Thyroid gland (tissue), 4 donors: ENCODE measurements around the gene CEACAM5. TPM values are rescaled to one million over a fixed set of nuclear protein-coding genes. Genes with fewer than 3 reads are reported as not detected.
A peak's percentile ranks its signal among the peaks of the same experiment; 100 is the strongest.
"Not testable (repeated sequence)": the region's sequence is repeated elsewhere in the genome, so short reads cannot be mapped to it uniquely, and the experiment has no call there.

Experiments
- DNase-seq, 2 donors: peaks; one replicate each; pipeline ENCODE4 v3.0.0-alpha.2; 2019
- H3K27ac ChIP-seq, 3 donors: fragments of 200-600 bp; sonication (generic); 1 replicate in 2 of 3; 2 replicates in 1 of 3; pipeline ENCODE4 v1.5.1; 2016 to 2019; ENCODE audit warnings: mild to moderate bottlenecking in 1 of 3, moderate library complexity in 1 of 3
- H3K27me3 ChIP-seq: fragments of 200-600 bp; sonication (generic); one replicate; pipeline ENCODE4 v1.5.1; 2019
- H3K36me3 ChIP-seq, 2 donors: fragments of 200-600 bp; sonication (generic); one replicate each; pipeline ENCODE4 v1.5.1; 2016 to 2019
- H3K4me1 ChIP-seq, 2 donors: fragments of 200-600 bp; sonication (generic); one replicate each; pipeline ENCODE4 v1.5.1; 2017 to 2019
- H3K4me3 ChIP-seq, 3 donors: fragments of 200-600 bp; sonication (generic); replicated peaks in 1 of 3; 1 replicate in 2 of 3; 2 replicates in 1 of 3; pipeline ENCODE4 v1.5.1; 2016; ENCODE audit warnings: mild to moderate bottlenecking in 1 of 3
- H3K9me3 ChIP-seq: fragments of 200-600 bp; sonication (generic); one replicate; pipeline ENCODE4 v1.5.1; 2017
- POLR2A ChIP-seq, 2 donors: fragments of 450-650 bp; IDR thresholded peaks; one replicate each; pipeline ENCODE4 v1.6.1; 2017; ENCODE audit warnings: antibody characterized with exemption in 2 of 2, mild to moderate bottlenecking in 2 of 2, moderate library complexity in 1 of 2
- WGBS, 2 donors: methylation state at CpG; one replicate each; pipeline ENCODE4 v1.1.5; 2017; 5-methylcytosine and 5-hydroxymethylcytosine counted together
- intact Hi-C: fragments of 100-400 bp; cut with DNase I; formaldehyde crosslinking; loops from one replicate; pipeline ENCODE4 v1.15.1; 2023
- total RNA-seq, 4 donors: library from RNA; depleted of rRNA; stranded (reverse); fragments of >200 nt; gene quantifications; one replicate each; pipeline ENCODE4 v1.2.3, GENCODE V29; 2016
- TF ChIP-seq, protein P1 (sequence below), 6 experiments: fragments of 200-600 bp in 3 of 6; fragments of 450-650 bp in 3 of 6; sonication (generic) in 3 of 6; IDR thresholded peaks; one replicate each; pipeline ENCODE4 v1.5.1; 2016 to 2019; ENCODE audit warnings: antibody characterized with exemption in 6 of 6, mild to moderate bottlenecking in 2 of 6, inconsistent platforms in 1 of 6, moderate library complexity in 1 of 6

The CEACAM5 gene
- total RNA-seq, 4 donors from 2014 or later, result 1.2 to 8.8 TPM; not detected in 2

DNA sequence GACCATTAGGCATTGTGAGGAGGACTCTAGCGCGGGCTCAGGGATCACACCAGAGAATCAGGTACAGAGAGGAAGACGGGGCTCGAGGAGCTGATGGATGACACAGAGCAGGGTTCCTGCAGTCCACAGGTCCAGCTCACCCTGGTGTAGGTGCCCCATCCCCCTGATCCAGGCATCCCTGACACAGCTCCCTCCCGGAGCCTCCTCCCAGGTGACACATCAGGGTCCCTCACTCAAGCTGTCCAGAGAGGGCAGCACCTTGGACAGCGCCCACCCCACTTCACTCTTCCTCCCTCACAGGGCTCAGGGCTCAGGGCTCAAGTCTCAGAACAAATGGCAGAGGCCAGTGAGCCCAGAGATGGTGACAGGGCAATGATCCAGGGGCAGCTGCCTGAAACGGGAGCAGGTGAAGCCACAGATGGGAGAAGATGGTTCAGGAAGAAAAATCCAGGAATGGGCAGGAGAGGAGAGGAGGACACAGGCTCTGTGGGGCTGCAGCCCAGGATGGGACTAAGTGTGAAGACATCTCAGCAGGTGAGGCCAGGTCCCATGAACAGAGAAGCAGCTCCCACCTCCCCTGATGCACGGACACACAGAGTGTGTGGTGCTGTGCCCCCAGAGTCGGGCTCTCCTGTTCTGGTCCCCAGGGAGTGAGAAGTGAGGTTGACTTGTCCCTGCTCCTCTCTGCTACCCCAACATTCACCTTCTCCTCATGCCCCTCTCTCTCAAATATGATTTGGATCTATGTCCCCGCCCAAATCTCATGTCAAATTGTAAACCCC lies 2.8 kb upstream of the CEACAM5 start:
- intact Hi-C loops, result no loop called here
- WGBS, 2 donors, result 39 to 54% methylated on average over 9 to 10 of the region's 10 CpGs
- no peaks in the 10 kb centered on the region for H3K9me3 ChIP-seq

DNA sequence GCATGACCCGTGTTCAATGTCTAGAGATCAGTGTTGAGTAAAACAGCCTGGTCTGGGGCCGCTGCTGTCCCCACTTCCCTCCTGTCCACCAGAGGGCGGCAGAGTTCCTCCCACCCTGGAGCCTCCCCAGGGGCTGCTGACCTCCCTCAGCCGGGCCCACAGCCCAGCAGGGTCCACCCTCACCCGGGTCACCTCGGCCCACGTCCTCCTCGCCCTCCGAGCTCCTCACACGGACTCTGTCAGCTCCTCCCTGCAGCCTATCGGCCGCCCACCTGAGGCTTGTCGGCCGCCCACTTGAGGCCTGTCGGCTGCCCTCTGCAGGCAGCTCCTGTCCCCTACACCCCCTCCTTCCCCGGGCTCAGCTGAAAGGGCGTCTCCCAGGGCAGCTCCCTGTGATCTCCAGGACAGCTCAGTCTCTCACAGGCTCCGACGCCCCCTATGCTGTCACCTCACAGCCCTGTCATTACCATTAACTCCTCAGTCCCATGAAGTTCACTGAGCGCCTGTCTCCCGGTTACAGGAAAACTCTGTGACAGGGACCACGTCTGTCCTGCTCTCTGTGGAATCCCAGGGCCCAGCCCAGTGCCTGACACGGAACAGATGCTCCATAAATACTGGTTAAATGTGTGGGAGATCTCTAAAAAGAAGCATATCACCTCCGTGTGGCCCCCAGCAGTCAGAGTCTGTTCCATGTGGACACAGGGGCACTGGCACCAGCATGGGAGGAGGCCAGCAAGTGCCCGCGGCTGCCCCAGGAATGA lies 1.5 kb upstream of the CEACAM5 start:
- Histone ChIP-seq H3K27me3 (no peaks in the 10 kb centered on the region), H3K4me1 (no peaks in the 10 kb centered on the region), H3K9me3 (no peaks in the 10 kb centered on the region), H3K36me3 (no peaks in the 10 kb centered on the region), H3K27ac (no peak overlapping the region), H3K4me3 (no peak overlapping the region)
- peak; percentile 22 to 37 for DNase-seq
- WGBS, 2 donors, result 14 to 19% methylated on average over 18 to 26 of the region's 26 CpGs
- no peak for TF ChIP-seq POLR2A (IDR thresholded peaks at IDR 0.05)
- TF ChIP-seq, protein P1, sequence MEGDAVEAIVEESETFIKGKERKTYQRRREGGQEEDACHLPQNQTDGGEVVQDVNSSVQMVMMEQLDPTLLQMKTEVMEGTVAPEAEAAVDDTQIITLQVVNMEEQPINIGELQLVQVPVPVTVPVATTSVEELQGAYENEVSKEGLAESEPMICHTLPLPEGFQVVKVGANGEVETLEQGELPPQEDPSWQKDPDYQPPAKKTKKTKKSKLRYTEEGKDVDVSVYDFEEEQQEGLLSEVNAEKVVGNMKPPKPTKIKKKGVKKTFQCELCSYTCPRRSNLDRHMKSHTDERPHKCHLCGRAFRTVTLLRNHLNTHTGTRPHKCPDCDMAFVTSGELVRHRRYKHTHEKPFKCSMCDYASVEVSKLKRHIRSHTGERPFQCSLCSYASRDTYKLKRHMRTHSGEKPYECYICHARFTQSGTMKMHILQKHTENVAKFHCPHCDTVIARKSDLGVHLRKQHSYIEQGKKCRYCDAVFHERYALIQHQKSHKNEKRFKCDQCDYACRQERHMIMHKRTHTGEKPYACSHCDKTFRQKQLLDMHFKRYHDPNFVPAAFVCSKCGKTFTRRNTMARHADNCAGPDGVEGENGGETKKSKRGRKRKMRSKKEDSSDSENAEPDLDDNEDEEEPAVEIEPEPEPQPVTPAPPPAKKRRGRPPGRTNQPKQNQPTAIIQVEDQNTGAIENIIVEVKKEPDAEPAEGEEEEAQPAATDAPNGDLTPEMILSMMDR (IDR thresholded peaks at IDR 0.05), result peak; percentile 35 to 68 (median 48)
- intact Hi-C loops, result no loop called here

More for the DNA sequence above, 2.8 kb upstream of the CEACAM5 start:
- H3K36me3 ChIP-seq, result no peaks in the 10 kb centered on the region
- H3K4me3 ChIP-seq, result no peak overlapping the region
- TF ChIP-seq POLR2A (IDR thresholded peaks at IDR 0.05), result no peak
- TF ChIP-seq, protein P1 (IDR thresholded peaks at IDR 0.05), result no peak
- H3K4me1 ChIP-seq, result no peaks in the 10 kb centered on the region
- no peak overlapping the region for H3K27ac ChIP-seq
- H3K27me3 ChIP-seq, result no peaks in the 10 kb centered on the region
- peak; percentile 7 to 17 for DNase-seq

DNA sequence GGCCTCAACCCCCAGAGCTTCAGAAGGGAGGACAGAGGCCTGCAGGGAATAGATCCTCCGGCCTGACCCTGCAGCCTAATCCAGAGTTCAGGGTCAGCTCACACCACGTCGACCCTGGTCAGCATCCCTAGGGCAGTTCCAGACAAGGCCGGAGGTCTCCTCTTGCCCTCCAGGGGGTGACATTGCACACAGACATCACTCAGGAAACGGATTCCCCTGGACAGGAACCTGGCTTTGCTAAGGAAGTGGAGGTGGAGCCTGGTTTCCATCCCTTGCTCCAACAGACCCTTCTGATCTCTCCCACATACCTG lies 969 bp upstream of the CEACAM5 start:
- TF ChIP-seq POLR2A (IDR thresholded peaks at IDR 0.05), result no peak
- TF ChIP-seq, protein P1 (IDR thresholded peaks at IDR 0.05), result no peak
- no peaks in the 10 kb centered on the region for H3K36me3 ChIP-seq

DNA sequence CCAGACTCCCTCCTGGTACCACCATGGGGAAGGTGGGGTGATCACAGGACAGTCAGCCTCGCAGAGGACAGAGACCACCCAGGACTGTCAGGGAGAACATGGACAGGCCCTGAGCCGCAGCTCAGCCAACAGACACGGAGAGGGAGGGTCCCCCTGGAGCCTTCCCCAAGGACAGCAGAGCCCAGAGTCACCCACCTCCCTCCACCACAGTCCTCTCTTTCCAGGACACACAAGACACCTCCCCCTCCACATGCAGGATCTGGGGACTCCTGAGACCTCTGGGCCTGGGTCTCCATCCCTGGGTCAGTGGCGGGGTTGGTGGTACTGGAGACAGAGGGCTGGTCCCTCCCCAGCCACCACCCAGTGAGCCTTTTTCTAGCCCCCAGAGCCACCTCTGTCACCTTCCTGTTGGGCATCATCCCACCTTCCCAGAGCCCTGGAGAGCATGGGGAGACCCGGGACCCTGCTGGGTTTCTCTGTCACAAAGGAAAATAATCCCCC lies 505 bp upstream of the CEACAM5 start:
- no peaks in the 10 kb centered on the region for H3K27me3 ChIP-seq
- no peak overlapping the region for H3K27ac ChIP-seq
- 77 to 81% methylated on average over 2 to 4 of the region's 5 CpGs for WGBS, 2 donors
- DNase-seq, result no peak
- H3K36me3 ChIP-seq, result no peaks in the 10 kb centered on the region
- no peaks in the 10 kb centered on the region for H3K9me3 ChIP-seq
- TF ChIP-seq, protein P1 (IDR thresholded peaks at IDR 0.05), result no peak
- no peak for TF ChIP-seq POLR2A (IDR thresholded peaks at IDR 0.05)
- no peaks in the 10 kb centered on the region for H3K4me1 ChIP-seq
- no peak overlapping the region for H3K4me3 ChIP-seq
- intact Hi-C loops, result no loop called here

More for the DNA sequence above, 969 bp upstream of the CEACAM5 start:
- H3K27me3 ChIP-seq, result no peaks in the 10 kb centered on the region
- DNase-seq, result no peak
- no peaks in the 10 kb centered on the region for H3K4me1 ChIP-seq
- no peaks in the 10 kb centered on the region for H3K9me3 ChIP-seq
- intact Hi-C loops, result no loop called here
- no peak overlapping the region for H3K27ac ChIP-seq
- no peak overlapping the region for H3K4me3 ChIP-seq
- WGBS, 2 donors, result 17 to 46% methylated on average over 1 to 5 of the region's 5 CpGs

DNA sequence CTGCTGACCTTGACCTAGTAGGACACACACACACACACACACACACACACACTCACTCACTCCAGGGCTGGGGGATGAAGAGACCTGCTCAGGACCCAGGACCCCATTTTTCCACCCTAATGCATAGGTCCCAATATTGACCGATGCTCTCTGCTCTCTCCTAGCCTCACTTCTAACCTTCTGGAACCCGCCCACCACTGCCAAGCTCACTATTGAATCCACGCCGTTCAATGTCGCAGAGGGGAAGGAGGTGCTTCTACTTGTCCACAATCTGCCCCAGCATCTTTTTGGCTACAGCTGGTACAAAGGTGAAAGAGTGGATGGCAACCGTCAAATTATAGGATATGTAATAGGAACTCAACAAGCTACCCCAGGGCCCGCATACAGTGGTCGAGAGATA lies 1.1 kb downstream of the CEACAM5 start:
- H3K27ac ChIP-seq, DNase-seq, H3K27me3 ChIP-seq, intact Hi-C loops, H3K4me1 ChIP-seq, H3K4me3 ChIP-seq, H3K36me3 ChIP-seq, H3K9me3 ChIP-seq: not testable (repeated sequence)
- 89 to 92% methylated on average over 8 of the region's 8 CpGs for WGBS, 2 donors
